ENCODE data around the gene POFUT2.

The POFUT2 gene

GRCh38 chr21:45256912-45257672, 30.6 kb downstream of the POFUT2 start:
- H3K9me3 Mint-ChIP-seq: no peaks in the 10 kb centered on the region
- H3K4me1 Mint-ChIP-seq: peaks cover 7% of the 10 kb centered on the region
- H3K27me3 Mint-ChIP-seq: peaks cover 8% of the 10 kb centered on the region
- ATAC-seq (ENCODE audit: low read depth) (no peak), DNase-seq (ENCODE audit: low spot score in 2 of 2) (no peak)
- no peak overlapping the region for H3K27ac Mint-ChIP-seq
- no peak overlapping the region for H3K4me3 Mint-ChIP-seq
- H3K36me3 Mint-ChIP-seq: peaks cover 3% of the 10 kb centered on the region

- Mint-ChIP-seq H3K27ac (no peak overlapping the region), H3K4me3 (no peak overlapping the region), H3K36me3 (peaks cover 3% of the 10 kb centered on the region), H3K4me1 (peaks cover 7% of the 10 kb centered on the region), H3K9me3 (no peaks in the 10 kb centered on the region), H3K27me3 (peaks cover 10% of the 10 kb centered on the region)
- DNase-seq (ENCODE audit: low spot score in 2 of 2): no peak
- ATAC-seq (ENCODE audit: low read depth): no peak
Measured at GRCh38 chr21:45256021-45256911, 31.4 kb downstream of the POFUT2 start.

- H3K4me1 Mint-ChIP-seq: peaks cover 7% of the 10 kb centered on the region
- H3K4me3 Mint-ChIP-seq: peak overlapping the region; percentile 11
- H3K36me3 Mint-ChIP-seq: peaks cover 3% of the 10 kb centered on the region
- H3K27me3 Mint-ChIP-seq: peaks cover 10% of the 10 kb centered on the region
- no peak overlapping the region for H3K27ac Mint-ChIP-seq
- peak in 1 of 2 donors; percentile 29 for DNase-seq (ENCODE audit: low spot score in 2 of 2)
- H3K9me3 Mint-ChIP-seq: no peaks in the 10 kb centered on the region
- ATAC-seq (ENCODE audit: low read depth): peak; percentile 96
Measured at GRCh38 chr21:45255381-45256020, 32.2 kb downstream of the POFUT2 start.

GRCh38 chr21:45254460-45254930, 33.2 kb downstream of the POFUT2 start:
- peaks cover 3% of the 10 kb centered on the region for H3K36me3 Mint-ChIP-seq
- H3K27me3 Mint-ChIP-seq: peaks cover 10% of the 10 kb centered on the region
- peak overlapping the region; percentile 43 for H3K4me3 Mint-ChIP-seq
- no peaks in the 10 kb centered on the region for H3K9me3 Mint-ChIP-seq
- no peak overlapping the region for H3K27ac Mint-ChIP-seq
- no peak for ATAC-seq (ENCODE audit: low read depth)
- DNase-seq (ENCODE audit: low spot score in 2 of 2): no peak
- peaks cover 7% of the 10 kb centered on the region for H3K4me1 Mint-ChIP-seq

GRCh38 chr21:45253633-45254459, 33.8 kb downstream of the POFUT2 start:
- H3K36me3 Mint-ChIP-seq: peaks cover 3% of the 10 kb centered on the region
- H3K4me3 Mint-ChIP-seq: no peak overlapping the region
- no peak overlapping the region for H3K27ac Mint-ChIP-seq
- H3K9me3 Mint-ChIP-seq: no peaks in the 10 kb centered on the region
- peaks cover 10% of the 10 kb centered on the region for H3K27me3 Mint-ChIP-seq
- DNase-seq (ENCODE audit: low spot score in 2 of 2) (no peak), ATAC-seq (ENCODE audit: low read depth) (no peak)
- peaks cover 7% of the 10 kb centered on the region for H3K4me1 Mint-ChIP-seq

GRCh38 chr21:45253180-45253579, 34.5 kb downstream of the POFUT2 start:
- peaks cover 3% of the 10 kb centered on the region for H3K36me3 Mint-ChIP-seq
- no peaks in the 10 kb centered on the region for H3K9me3 Mint-ChIP-seq
- no peak overlapping the region for H3K27ac Mint-ChIP-seq
- H3K4me1 Mint-ChIP-seq: peaks cover 7% of the 10 kb centered on the region
- H3K27me3 Mint-ChIP-seq: peaks cover 8% of the 10 kb centered on the region
- ATAC-seq (ENCODE audit: low read depth) (no peak), DNase-seq (ENCODE audit: low spot score in 2 of 2) (no peak)
- no peak overlapping the region for H3K4me3 Mint-ChIP-seq

GRCh38 chr21:45252448-45252925, 35.2 kb downstream of the POFUT2 start:
- Mint-ChIP-seq H3K36me3 (peaks cover 3% of the 10 kb centered on the region), H3K27ac (no peak overlapping the region), H3K4me1 (peaks cover 7% of the 10 kb centered on the region), H3K9me3 (no peaks in the 10 kb centered on the region), H3K4me3 (no peak overlapping the region), H3K27me3 (peaks cover 8% of the 10 kb centered on the region)
- ATAC-seq (ENCODE audit: low read depth) (no peak), DNase-seq (ENCODE audit: low spot score in 2 of 2) (no peak)

- DNase-seq (ENCODE audit: low spot score in 2 of 2) (no peak), ATAC-seq (ENCODE audit: low read depth) (no peak)
- Mint-ChIP-seq H3K27me3 (peaks cover 8% of the 10 kb centered on the region), H3K4me1 (peaks cover 7% of the 10 kb centered on the region), H3K27ac (no peak overlapping the region), H3K9me3 (no peaks in the 10 kb centered on the region), H3K4me3 (no peak overlapping the region), H3K36me3 (peaks cover 3% of the 10 kb centered on the region)
Measured at GRCh38 chr21:45251635-45252447, 35.9 kb downstream of the POFUT2 start.

- DNase-seq (ENCODE audit: low spot score in 2 of 2) (no peak), ATAC-seq (ENCODE audit: low read depth) (no peak)
- no peak overlapping the region for H3K4me3 Mint-ChIP-seq
- H3K36me3 Mint-ChIP-seq: peaks cover 3% of the 10 kb centered on the region
- no peaks in the 10 kb centered on the region for H3K9me3 Mint-ChIP-seq
- H3K27me3 Mint-ChIP-seq: peaks cover 8% of the 10 kb centered on the region
- H3K27ac Mint-ChIP-seq: no peak overlapping the region
- H3K4me1 Mint-ChIP-seq: peaks cover 7% of the 10 kb centered on the region
Measured at GRCh38 chr21:45250914-45251634, 36.6 kb downstream of the POFUT2 start.

- no peaks in the 10 kb centered on the region for H3K9me3 Mint-ChIP-seq
- H3K4me3 Mint-ChIP-seq: no peak overlapping the region
- DNase-seq (ENCODE audit: low spot score in 2 of 2): no peak
- peaks cover 7% of the 10 kb centered on the region for H3K4me1 Mint-ChIP-seq
- peaks cover 8% of the 10 kb centered on the region for H3K27me3 Mint-ChIP-seq
- peaks cover 3% of the 10 kb centered on the region for H3K36me3 Mint-ChIP-seq
- no peak for ATAC-seq (ENCODE audit: low read depth)
- H3K27ac Mint-ChIP-seq: no peak overlapping the region
Measured at GRCh38 chr21:45250272-45250671, 37.4 kb downstream of the POFUT2 start.

- Mint-ChIP-seq H3K4me1 (peaks cover 2% of the 10 kb centered on the region), H3K27me3 (peaks cover 6% of the 10 kb centered on the region), H3K27ac (no peak overlapping the region)
Measured at GRCh38 chr21:45249626-45250025, 38.1 kb downstream of the POFUT2 start.

GRCh38 chr21:45248893-45249381, 38.8 kb downstream of the POFUT2 start:
- no peak for DNase-seq (ENCODE audit: low spot score in 2 of 2)
- no peaks in the 10 kb centered on the region for H3K4me1 Mint-ChIP-seq
- H3K36me3 Mint-ChIP-seq: peaks cover 2% of the 10 kb centered on the region
- ATAC-seq (ENCODE audit: low read depth): no peak
- peaks cover 4% of the 10 kb centered on the region for H3K27me3 Mint-ChIP-seq
- peaks cover 4% of the 10 kb centered on the region for H3K9me3 Mint-ChIP-seq
- H3K4me3 Mint-ChIP-seq: no peak overlapping the region
- no peak overlapping the region for H3K27ac Mint-ChIP-seq

More at GRCh38 chr21:45249626-45250025, 38.1 kb downstream of the POFUT2 start:
- Mint-ChIP-seq H3K9me3 (no peaks in the 10 kb centered on the region), H3K36me3 (peaks cover under 1% of the 10 kb centered on the region), H3K4me3 (no peak overlapping the region)
- DNase-seq (ENCODE audit: low spot score in 2 of 2) (no peak), ATAC-seq (ENCODE audit: low read depth) (no peak)
